ENCODE data around the gene BCL11B.

BCL11B gene

GRCh38 chr14:99286761-99287160 is 14.8 kb upstream of the BCL11B start:
- no peak for DNase-seq

GRCh38 chr14:99284254-99285004 is 12.4 kb upstream of the BCL11B start:
- DNase-seq: no peak

GRCh38 chr14:99282261-99283050 is 10.5 kb upstream of the BCL11B start:
- DNase-seq: peak; percentile 15

- DNase-seq: no peak
Observed at GRCh38 chr14:99281396-99281795, 9.4 kb upstream of the BCL11B start.

GRCh38 chr14:99280852-99281251 is 8.9 kb upstream of the BCL11B start:
- DNase-seq: no peak

- DNase-seq: no peak
Observed at GRCh38 chr14:99280066-99280731, 8.2 kb upstream of the BCL11B start.

- DNase-seq: no peak
Observed at GRCh38 chr14:99278836-99279235, 6.8 kb upstream of the BCL11B start.

- no peak for DNase-seq
Observed at GRCh38 chr14:99277530-99277929, 5.5 kb upstream of the BCL11B start.

GRCh38 chr14:99276482-99276881 is 4.5 kb upstream of the BCL11B start:
- no peak for DNase-seq

- DNase-seq: no peak
Observed at GRCh38 chr14:99275222-99275584, 3.2 kb upstream of the BCL11B start.

- peak; percentile 67 for DNase-seq
Observed at GRCh38 chr14:99274346-99275221, 2.6 kb upstream of the BCL11B start.

- no peak for DNase-seq
Observed at GRCh38 chr14:99273766-99274345, 1.9 kb upstream of the BCL11B start.

- no peak for DNase-seq
Observed at GRCh38 chr14:99272899-99273765, 1.1 kb upstream of the BCL11B start.

GRCh38 chr14:99272632-99272898 is 568 bp upstream of the BCL11B start:
- DNase-seq: no peak

GRCh38 chr14:99271221-99271941 is 616 bp downstream of the BCL11B start:
- DNase-seq: no peak

- DNase-seq: no peak
Observed at GRCh38 chr14:99270458-99271220, 1.4 kb downstream of the BCL11B start.

- no peak for DNase-seq
Observed at GRCh38 chr14:99268810-99269707, 2.9 kb downstream of the BCL11B start.

- DNase-seq: no peak
Observed at GRCh38 chr14:99267837-99268781, 3.9 kb downstream of the BCL11B start.

Data from MV-4-11 (cell line).